Lower lobe of right lung (tissue), 2 donors: ENCODE data around the gene EPB41L4A. TPM values are rescaled to one million over a fixed set of nuclear protein-coding genes. Genes with fewer than 3 reads are reported as not detected.

Source experiments
- ATAC-seq, 2 donors: fragments of 200-7000 bp; cut with Tn5 transposase; one replicate each; pipeline ENCODE4 v1.9.1; 2020 to 2022; ENCODE audit warnings: mild to moderate bottlenecking in 2 of 2, moderate library complexity in 2 of 2
- DNase-seq: peaks from one replicate; pipeline ENCODE4 v3.0.0-alpha.2; 2020
- H3K27ac ChIP-seq: fragments of 200-600 bp; one replicate; pipeline ENCODE4 v1.8.0; 2022
- H3K27me3 ChIP-seq: fragments of 200-600 bp; one replicate; pipeline ENCODE4 v1.8.0; 2022; ENCODE audit warnings: low read depth
- H3K36me3 ChIP-seq: fragments of 200-600 bp; one replicate; pipeline ENCODE4 v1.8.0; 2022; ENCODE audit warnings: mild to moderate bottlenecking
- H3K4me1 ChIP-seq: fragments of 200-600 bp; one replicate; pipeline ENCODE4 v1.8.0; 2022
- H3K4me3 ChIP-seq: fragments of 200-600 bp; one replicate; pipeline ENCODE4 v1.8.0; 2022; ENCODE audit warnings: mild to moderate bottlenecking
- H3K9me3 ChIP-seq: fragments of 200-600 bp; one replicate; pipeline ENCODE4 v1.8.0; 2022
- CTCF ChIP-seq: fragments of 200-600 bp; IDR thresholded peaks from one replicate; pipeline ENCODE4 v1.8.0; 2022; ENCODE audit warnings: antibody characterized with exemption, mild to moderate bottlenecking
- intact Hi-C: fragments of 100-400 bp; cut with DNase I; formaldehyde crosslinking; loops from one replicate; pipeline ENCODE4 v1.11.0; 2022
- total RNA-seq: library from RNA; stranded (reverse); fragmentation: NEBNext Ultra II Directional; extraction: Animal tissue kit (Norgen Biotek cat#: 25700); gene quantifications from one replicate; pipeline ENCODE4 v1.2.1, GENCODE V29; 2021
- donor health status: DM: no; HTN: yes; CAD: no; lungs with severe emphysema.

The EPB41L4A gene
- total RNA-seq, 1 donor from 2014 or later, result 44.8 TPM

DNA sequence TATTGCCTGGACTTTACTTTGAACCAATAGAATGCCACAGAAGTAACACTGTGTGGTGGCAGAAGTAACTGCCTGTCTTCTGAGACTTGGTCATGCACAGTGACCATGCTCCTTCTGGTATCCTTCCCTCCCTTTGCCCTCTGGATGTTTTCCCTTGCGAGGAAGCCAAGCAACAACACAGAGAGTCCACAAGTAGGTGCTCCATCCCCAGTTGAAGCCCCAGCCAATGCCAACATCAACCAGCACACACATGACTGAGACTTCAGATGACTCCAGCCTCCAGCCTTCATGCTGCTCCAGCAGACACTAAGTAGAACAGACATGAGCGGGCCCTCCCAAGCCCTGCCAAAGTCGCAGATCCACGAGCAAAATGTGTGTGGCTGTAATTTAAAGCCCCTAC lies 129.6 kb downstream of the EPB41L4A start:
- no peak for ATAC-seq
- H3K27me3 ChIP-seq, result no peaks in the 10 kb centered on the region
- intact Hi-C loops, result no loop called here
- H3K9me3 ChIP-seq, result no peaks in the 10 kb centered on the region
- H3K4me3 ChIP-seq, result no peak overlapping the region
- no peaks in the 10 kb centered on the region for H3K36me3 ChIP-seq
- H3K4me1 ChIP-seq, result peaks cover 3% of the 10 kb centered on the region
- no peak for DNase-seq
- TF ChIP-seq CTCF, result no peak
- no peak overlapping the region for H3K27ac ChIP-seq

GRCh38 chr5:112283943-112284929 lies 134.8 kb downstream of the EPB41L4A start:
- no peak for ATAC-seq

GRCh38 chr5:112283034-112283582 lies 136.0 kb downstream of the EPB41L4A start:
- H3K27me3 ChIP-seq, result no peaks in the 10 kb centered on the region
- ATAC-seq (no peak), DNase-seq (no peak)
- no peak overlapping the region for H3K27ac ChIP-seq
- no peak overlapping the region for H3K4me3 ChIP-seq
- no peaks in the 10 kb centered on the region for H3K9me3 ChIP-seq
- no peaks in the 10 kb centered on the region for H3K36me3 ChIP-seq
- no peaks in the 10 kb centered on the region for H3K4me1 ChIP-seq
- intact Hi-C loops, result no loop called here
- no peak for TF ChIP-seq CTCF

More at GRCh38 chr5:112283943-112284929, 134.8 kb downstream of the EPB41L4A start:
- Histone ChIP-seq H3K27me3 (no peaks in the 10 kb centered on the region), H3K4me3 (no peak overlapping the region), H3K4me1 (no peaks in the 10 kb centered on the region), H3K27ac (no peak overlapping the region), H3K36me3 (no peaks in the 10 kb centered on the region), H3K9me3 (no peaks in the 10 kb centered on the region)
- intact Hi-C loops, result no loop called here
- TF ChIP-seq CTCF, result no peak
- DNase-seq, result no peak

DNA sequence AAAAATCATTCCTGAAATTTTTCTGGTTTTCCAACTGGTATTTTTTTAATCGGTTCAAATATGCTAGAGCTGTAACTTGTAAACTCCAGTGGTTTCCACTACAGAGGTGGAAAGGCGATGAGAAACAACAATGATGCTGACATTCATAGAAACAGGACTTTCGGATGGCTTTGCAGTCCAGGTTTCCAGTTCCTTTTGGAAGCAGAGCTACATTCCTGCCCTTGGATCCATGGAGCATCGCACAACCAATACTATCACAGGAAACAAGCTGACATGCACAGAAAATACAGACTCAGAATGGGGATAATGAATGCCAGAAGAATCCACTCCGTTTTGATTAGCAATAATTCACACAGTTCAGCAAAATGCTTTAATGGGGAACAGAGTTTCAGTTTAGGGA lies 140.0 kb downstream of the EPB41L4A start:
- Histone ChIP-seq H3K4me1 (no peaks in the 10 kb centered on the region), H3K27me3 (no peaks in the 10 kb centered on the region), H3K27ac (no peak overlapping the region), H3K9me3 (no peaks in the 10 kb centered on the region), H3K4me3 (no peak overlapping the region), H3K36me3 (no peaks in the 10 kb centered on the region)
- intact Hi-C loops, result no loop called here
- no peak for ATAC-seq
- no peak for DNase-seq
- no peak for TF ChIP-seq CTCF

DNA sequence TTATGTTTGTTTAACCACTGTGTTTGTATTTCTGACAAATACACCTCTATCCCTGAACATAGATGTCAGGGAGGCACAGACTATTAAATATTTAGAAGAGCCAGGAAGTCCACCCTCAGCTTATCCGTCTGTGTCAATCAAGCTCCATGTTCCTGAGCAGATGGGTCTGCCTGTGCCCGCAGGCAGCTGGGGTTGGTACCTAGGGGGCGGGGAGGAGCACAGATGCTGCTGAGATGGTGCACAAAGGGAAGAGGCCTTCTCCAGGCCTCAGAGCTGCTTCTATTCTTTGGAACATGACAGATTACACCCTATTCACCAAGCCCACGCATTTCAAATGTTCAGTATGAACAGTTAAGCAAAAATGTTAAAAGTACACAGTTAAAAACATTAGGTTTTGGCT lies 142.1 kb downstream of the EPB41L4A start:
- Histone ChIP-seq H3K4me1 (no peaks in the 10 kb centered on the region), H3K9me3 (no peaks in the 10 kb centered on the region), H3K27ac (no peak overlapping the region), H3K27me3 (no peaks in the 10 kb centered on the region), H3K36me3 (no peaks in the 10 kb centered on the region), H3K4me3 (no peak overlapping the region)
- TF ChIP-seq CTCF, result no peak
- ATAC-seq, result no peak
- intact Hi-C loops, result no loop called here
- no peak for DNase-seq
